ENCODE results near the gene PRKN.

PRKN gene

DNA sequence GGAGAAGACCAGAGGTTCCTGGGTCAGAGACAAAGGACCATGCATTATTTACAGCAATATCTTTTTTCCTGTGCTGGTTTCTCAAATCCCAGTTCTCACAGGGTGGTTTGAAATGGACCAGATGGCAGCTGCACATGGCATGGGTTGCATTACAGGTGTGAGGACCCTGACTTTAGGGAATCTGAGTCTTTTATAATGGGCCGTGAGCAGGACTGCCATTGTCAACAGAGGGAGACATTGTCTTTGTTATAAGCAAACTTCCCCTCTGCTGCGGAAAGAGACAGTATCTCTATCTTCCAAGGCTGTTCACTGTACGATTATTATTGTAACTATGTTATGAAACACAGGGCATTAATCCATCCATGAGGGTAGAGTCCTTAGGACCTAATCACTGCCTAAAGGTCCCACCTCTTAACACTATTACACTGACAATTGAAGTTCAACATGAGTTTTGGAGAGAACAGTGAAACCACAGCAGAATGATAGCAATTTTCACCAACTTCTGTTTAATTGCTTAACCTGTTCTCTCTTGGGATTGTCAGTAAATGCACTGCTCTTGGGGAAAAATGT lies 1297.6 kb downstream of the PRKN start:
- Histone ChIP-seq H3K4me3 (ENCODE audit: low read length) (no peak overlapping the region), H3K27me3 (ENCODE audit: insufficient read depth, low read length) (no peaks in the 10 kb centered on the region), H3K27ac (ENCODE audit: low read length) (no peak overlapping the region), H3K9ac (ENCODE audit: low read depth, low read length) (no peak overlapping the region), H3K36me3 (ENCODE audit: insufficient read depth, low read depth, low read length) (no peaks in the 10 kb centered on the region), H3K9me3 (ENCODE audit: insufficient read depth, low read depth, low read length) (peaks cover 12% of the 10 kb centered on the region), H3K4me1 (ENCODE audit: insufficient read depth, low read length) (no peaks in the 10 kb centered on the region)

- Histone ChIP-seq H3K36me3 (ENCODE audit: insufficient read depth, low read depth, low read length) (no peaks in the 10 kb centered on the region), H3K4me3 (ENCODE audit: low read length) (no peak overlapping the region), H3K27me3 (ENCODE audit: insufficient read depth, low read length) (no peaks in the 10 kb centered on the region), H3K9ac (ENCODE audit: low read depth, low read length) (no peak overlapping the region), H3K9me3 (ENCODE audit: insufficient read depth, low read depth, low read length) (peaks cover 5% of the 10 kb centered on the region; the same call in 1 of the 2 replicates), H3K27ac (ENCODE audit: low read length) (no peak overlapping the region), H3K4me1 (ENCODE audit: insufficient read depth, low read length) (no peaks in the 10 kb centered on the region)
Observed at GRCh38 chr6:161424421-161424820, 1303.1 kb downstream of the PRKN start.

DNA sequence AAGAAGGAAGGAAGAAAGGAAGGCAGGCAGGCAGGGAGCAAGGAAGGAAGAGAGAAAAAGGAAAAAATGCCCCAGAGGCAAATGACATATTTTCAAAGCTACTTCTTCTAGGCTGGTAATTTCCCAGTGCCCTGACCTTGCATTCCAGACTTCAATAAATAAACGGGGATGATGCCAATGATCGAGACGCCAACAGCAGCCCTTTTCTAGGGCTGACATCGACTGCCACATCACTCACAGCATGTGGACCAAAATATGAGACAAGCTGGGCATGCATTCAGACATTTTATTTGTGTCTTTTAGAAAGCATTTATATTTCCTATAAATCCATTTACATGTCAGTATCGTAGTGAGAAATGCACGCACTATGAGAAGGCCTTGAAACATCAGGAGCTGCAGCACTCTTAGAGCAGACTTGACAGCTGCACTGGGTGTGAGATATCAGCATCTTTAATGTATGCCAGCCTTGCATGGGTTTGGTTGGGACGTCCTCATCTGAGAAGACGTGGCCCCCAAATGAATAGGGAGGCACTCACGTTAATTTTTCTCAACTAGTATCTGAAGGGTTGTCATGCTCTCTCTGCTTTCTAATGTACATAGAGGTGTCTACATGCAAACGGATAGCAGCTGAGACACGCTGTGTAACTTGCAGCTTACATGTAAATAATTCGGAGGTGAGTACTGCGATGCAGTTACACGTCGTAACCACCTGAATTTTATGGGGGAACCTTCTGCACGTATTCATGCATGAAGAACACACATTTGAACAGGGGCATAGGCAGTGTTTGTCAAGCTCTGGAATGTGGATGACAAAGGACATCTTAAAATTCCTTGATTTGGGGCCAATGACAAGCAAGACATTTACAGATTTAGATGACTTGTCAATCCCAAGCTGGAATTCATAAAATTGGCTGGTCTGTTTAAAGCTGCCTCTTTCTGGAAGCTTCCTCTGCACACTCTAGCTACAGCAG lies 1304.6 kb downstream of the PRKN start:
- no peak overlapping the region for H3K4me3 ChIP-seq (ENCODE audit: low read length)
- no peaks in the 10 kb centered on the region for H3K9me3 ChIP-seq (ENCODE audit: insufficient read depth, low read depth, low read length)
- no peaks in the 10 kb centered on the region for H3K4me1 ChIP-seq (ENCODE audit: insufficient read depth, low read length)
- H3K9ac ChIP-seq (ENCODE audit: low read depth, low read length), result no peak overlapping the region
- no peak overlapping the region for H3K27ac ChIP-seq (ENCODE audit: low read length)
- no peaks in the 10 kb centered on the region for H3K27me3 ChIP-seq (ENCODE audit: insufficient read depth, low read length)
- H3K36me3 ChIP-seq (ENCODE audit: insufficient read depth, low read depth, low read length), result no peaks in the 10 kb centered on the region

DNA sequence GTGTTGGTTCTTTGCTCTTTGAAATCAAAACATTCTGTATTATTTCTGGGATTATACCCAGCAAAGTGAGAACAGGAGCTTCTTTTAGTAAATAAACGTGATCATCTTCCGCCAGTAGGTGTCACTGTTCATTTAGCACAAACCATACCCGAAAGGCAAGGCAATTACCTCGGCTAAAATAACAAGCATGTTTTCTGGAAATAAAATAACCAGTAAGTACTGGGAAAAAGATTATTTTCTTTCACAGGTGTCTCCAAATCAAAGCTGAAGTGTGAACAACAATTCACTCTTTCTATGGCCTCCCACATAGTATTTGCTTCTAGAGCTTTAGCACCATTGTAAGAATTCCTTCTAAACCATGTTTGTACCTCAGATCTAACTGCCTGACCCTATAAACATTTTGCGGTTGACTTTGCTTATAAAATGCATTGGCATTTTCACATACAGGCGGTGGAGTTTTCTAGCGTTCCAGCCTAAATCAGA lies 1309.1 kb downstream of the PRKN start:
- no peak overlapping the region for H3K4me3 ChIP-seq (ENCODE audit: low read length)
- H3K36me3 ChIP-seq (ENCODE audit: insufficient read depth, low read depth, low read length), result no peaks in the 10 kb centered on the region
- H3K9ac ChIP-seq (ENCODE audit: low read depth, low read length), result no peak overlapping the region
- no peak overlapping the region for H3K27ac ChIP-seq (ENCODE audit: low read length)
- no peaks in the 10 kb centered on the region for H3K27me3 ChIP-seq (ENCODE audit: insufficient read depth, low read length)
- 0 out of 2 replicates have a peak, but pooled peaks cover 7% of the 10 kb centered on the region for H3K4me1 ChIP-seq (ENCODE audit: insufficient read depth, low read length)
- no peaks in the 10 kb centered on the region for H3K9me3 ChIP-seq (ENCODE audit: insufficient read depth, low read depth, low read length)

DNA sequence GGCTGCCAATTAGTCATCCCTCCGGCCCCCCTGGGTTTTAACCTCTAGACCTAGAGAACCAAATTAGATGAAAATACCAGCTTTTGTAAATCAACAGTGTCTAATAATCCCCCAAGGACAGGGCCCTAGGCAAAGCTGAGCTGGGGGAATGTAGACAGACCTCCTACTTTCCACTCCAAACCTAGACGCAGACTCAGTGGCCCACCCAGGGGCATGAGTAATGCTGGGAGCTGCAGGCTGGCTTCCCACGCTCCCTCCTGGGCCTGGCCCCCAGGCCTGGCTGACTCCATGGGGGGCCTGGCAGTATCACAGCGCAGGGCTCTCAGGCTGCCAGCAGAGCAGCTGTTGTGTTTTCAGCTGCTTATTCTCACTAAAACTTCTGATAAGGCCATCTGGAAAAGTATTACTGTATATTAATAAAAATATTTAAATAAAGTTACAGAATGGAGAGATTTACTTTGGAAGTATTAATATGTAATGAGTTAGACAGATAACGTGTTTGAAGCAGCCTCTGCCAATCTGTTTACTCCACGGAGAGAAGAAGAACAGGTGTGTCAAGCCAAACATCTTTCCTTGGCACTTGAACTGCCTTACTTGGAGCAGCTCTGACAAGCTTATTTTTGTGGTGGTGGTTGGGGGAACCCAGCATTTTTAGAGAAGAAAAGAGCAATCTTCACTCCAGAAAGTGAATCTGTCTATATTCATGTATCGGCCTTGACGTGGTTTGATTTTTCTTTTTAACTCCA lies 1309.7 kb downstream of the PRKN start:
- Histone ChIP-seq H3K9me3 (ENCODE audit: insufficient read depth, low read depth, low read length) (no peaks in the 10 kb centered on the region), H3K9ac (ENCODE audit: low read depth, low read length) (no peak overlapping the region), H3K4me3 (ENCODE audit: low read length) (no peak overlapping the region), H3K27me3 (ENCODE audit: insufficient read depth, low read length) (no peaks in the 10 kb centered on the region), H3K27ac (ENCODE audit: low read length) (no peak overlapping the region), H3K4me1 (ENCODE audit: insufficient read depth, low read length) (0 out of 2 replicates have a peak, but pooled peaks cover 7% of the 10 kb centered on the region), H3K36me3 (ENCODE audit: insufficient read depth, low read depth, low read length) (no peaks in the 10 kb centered on the region)

DNA sequence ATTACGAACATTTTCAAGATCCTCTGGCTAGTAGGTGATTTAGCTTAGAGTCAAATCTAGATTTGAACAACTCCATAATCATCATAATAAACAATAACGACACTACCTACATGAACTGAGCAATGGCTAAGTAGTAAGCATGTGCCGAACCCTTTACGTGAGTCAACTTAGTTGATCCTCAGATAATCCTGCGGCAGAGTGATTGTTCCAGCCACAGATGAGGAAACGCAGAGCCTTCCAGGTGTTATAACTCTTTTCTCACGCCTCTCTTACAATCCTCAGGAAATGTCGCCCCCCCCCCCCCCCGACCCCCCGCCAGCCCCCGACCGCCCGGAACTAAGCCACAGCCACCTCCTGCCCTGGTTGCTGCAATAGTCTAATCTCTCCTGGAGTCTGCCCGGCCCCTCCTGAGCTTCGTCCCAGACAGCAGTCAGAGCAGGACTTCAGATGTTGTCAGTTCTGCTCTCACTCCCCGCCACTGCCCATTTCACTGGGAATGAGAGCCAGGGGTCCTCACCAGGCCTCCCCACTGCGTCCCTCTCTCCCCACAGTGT lies 1312.2 kb downstream of the PRKN start:
- Histone ChIP-seq H3K36me3 (ENCODE audit: insufficient read depth, low read depth, low read length) (no peaks in the 10 kb centered on the region), H3K9ac (ENCODE audit: low read depth, low read length) (no peak overlapping the region), H3K4me1 (ENCODE audit: insufficient read depth, low read length) (0 out of 2 replicates have a peak, but pooled peaks cover 7% of the 10 kb centered on the region), H3K27me3 (ENCODE audit: insufficient read depth, low read length) (no peaks in the 10 kb centered on the region), H3K27ac (ENCODE audit: low read length) (no peak overlapping the region), H3K4me3 (ENCODE audit: low read length) (no peak overlapping the region), H3K9me3 (ENCODE audit: insufficient read depth, low read depth, low read length) (no peaks in the 10 kb centered on the region)

- Histone ChIP-seq H3K9ac (ENCODE audit: low read depth, low read length) (no peak overlapping the region), H3K27ac (ENCODE audit: low read length) (no peak overlapping the region), H3K9me3 (ENCODE audit: insufficient read depth, low read depth, low read length) (no peaks in the 10 kb centered on the region), H3K4me3 (ENCODE audit: low read length) (no peak overlapping the region), H3K27me3 (ENCODE audit: insufficient read depth, low read length) (no peaks in the 10 kb centered on the region), H3K36me3 (ENCODE audit: insufficient read depth, low read depth, low read length) (no peaks in the 10 kb centered on the region), H3K4me1 (ENCODE audit: insufficient read depth, low read length) (0 out of 2 replicates have a peak, but pooled peaks cover 7% of the 10 kb centered on the region)
Observed at GRCh38 chr6:161414707-161415106, 1312.9 kb downstream of the PRKN start.

DNA sequence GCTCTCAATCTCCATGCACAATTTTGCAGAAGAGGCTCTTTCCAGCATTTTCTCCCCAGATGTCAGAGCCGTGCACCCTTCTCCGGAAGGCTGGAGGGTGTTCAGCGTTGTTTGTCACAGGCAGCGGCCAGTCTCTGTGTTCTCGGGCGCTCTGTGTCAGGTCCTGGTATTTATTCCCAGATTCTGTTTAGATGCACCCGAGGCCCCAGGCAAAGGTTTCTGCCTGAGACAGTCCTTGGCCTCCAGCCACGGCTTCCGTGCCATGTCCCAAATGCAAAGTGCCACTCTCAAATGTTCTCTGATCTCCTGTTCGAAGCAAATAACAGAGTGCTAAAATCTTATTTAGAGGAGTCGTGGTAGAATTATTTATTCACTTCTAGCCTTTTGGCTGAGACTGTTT lies 1313.4 kb downstream of the PRKN start:
- Histone ChIP-seq H3K27ac (ENCODE audit: low read length) (no peak overlapping the region), H3K9me3 (ENCODE audit: insufficient read depth, low read depth, low read length) (no peaks in the 10 kb centered on the region), H3K27me3 (ENCODE audit: insufficient read depth, low read length) (no peaks in the 10 kb centered on the region), H3K4me1 (ENCODE audit: insufficient read depth, low read length) (0 out of 2 replicates have a peak, but pooled peaks cover 7% of the 10 kb centered on the region), H3K9ac (ENCODE audit: low read depth, low read length) (no peak overlapping the region), H3K36me3 (ENCODE audit: insufficient read depth, low read depth, low read length) (no peaks in the 10 kb centered on the region), H3K4me3 (ENCODE audit: low read length) (no peak overlapping the region)

- no peak overlapping the region for H3K9ac ChIP-seq (ENCODE audit: low read depth, low read length)
- no peaks in the 10 kb centered on the region for H3K36me3 ChIP-seq (ENCODE audit: insufficient read depth, low read depth, low read length)
- 0 out of 2 replicates have a peak, but pooled peaks cover 7% of the 10 kb centered on the region for H3K4me1 ChIP-seq (ENCODE audit: insufficient read depth, low read length)
- no peak overlapping the region for H3K27ac ChIP-seq (ENCODE audit: low read length)
- no peaks in the 10 kb centered on the region for H3K9me3 ChIP-seq (ENCODE audit: insufficient read depth, low read depth, low read length)
- H3K27me3 ChIP-seq (ENCODE audit: insufficient read depth, low read length), result no peaks in the 10 kb centered on the region
- no peak overlapping the region for H3K4me3 ChIP-seq (ENCODE audit: low read length)
Observed at GRCh38 chr6:161413355-161413771, 1314.2 kb downstream of the PRKN start.

DNA sequence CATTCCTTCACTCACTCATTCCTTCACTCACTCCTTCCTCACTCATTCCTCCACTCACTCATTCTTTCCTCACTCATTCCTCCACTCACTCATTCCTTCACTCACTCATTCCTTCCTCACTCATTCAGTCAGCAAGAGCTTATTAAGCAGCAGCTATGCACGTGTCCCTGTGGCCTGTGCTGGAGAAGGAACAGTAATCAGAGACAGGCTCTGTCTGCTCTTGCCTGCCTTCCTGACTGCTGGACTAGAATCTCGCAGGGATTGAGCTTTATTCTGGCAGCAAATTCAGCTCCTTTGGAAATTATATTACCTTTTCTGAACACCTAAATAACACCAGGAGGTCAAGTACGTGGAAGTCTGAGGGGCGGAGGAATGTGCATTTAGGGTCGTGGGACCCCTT lies 1314.8 kb downstream of the PRKN start:
- 0 out of 2 replicates have a peak, but pooled peaks cover 7% of the 10 kb centered on the region for H3K4me1 ChIP-seq (ENCODE audit: insufficient read depth, low read length)
- H3K4me3 ChIP-seq (ENCODE audit: low read length), result no peak overlapping the region
- no peaks in the 10 kb centered on the region for H3K27me3 ChIP-seq (ENCODE audit: insufficient read depth, low read length)
- H3K9ac ChIP-seq (ENCODE audit: low read depth, low read length), result no peak overlapping the region
- no peaks in the 10 kb centered on the region for H3K9me3 ChIP-seq (ENCODE audit: insufficient read depth, low read depth, low read length)
- H3K27ac ChIP-seq (ENCODE audit: low read length), result no peak overlapping the region
- H3K36me3 ChIP-seq (ENCODE audit: insufficient read depth, low read depth, low read length), result no peaks in the 10 kb centered on the region

DNA sequence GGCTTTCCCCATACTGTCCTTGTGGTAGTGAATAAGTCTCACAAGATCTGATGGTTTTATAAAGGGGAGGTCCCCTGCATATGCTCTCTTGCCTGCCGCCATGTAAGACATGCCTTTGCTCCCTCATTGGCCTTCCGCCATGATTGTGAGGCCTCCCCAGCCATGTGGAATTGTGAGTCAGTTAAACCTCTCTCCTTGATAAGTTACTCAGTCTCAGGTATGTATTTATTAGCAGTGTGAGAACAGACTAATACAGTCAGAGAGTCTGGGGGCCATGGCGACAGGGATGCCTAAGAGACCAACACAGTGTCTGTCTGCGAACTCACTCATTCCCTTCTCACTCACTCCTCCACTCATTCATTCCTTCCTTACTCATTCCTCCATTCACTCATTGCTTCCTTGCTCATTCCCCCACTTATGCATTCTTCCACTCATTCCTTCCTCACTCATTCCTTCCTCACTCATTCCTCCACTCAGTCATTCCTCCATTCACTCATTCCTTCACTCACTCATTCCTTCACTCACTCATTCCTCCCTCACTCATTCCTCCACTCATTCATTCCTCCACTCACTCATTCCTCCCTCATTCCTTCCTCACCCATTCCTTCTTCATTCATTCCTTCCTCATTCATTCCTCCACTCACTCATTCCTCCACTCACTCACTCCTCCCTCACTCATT lies 1316.2 kb downstream of the PRKN start:
- Histone ChIP-seq H3K4me3 (ENCODE audit: low read length) (no peak overlapping the region), H3K9me3 (ENCODE audit: insufficient read depth, low read depth, low read length) (no peaks in the 10 kb centered on the region), H3K36me3 (ENCODE audit: insufficient read depth, low read depth, low read length) (no peaks in the 10 kb centered on the region), H3K4me1 (ENCODE audit: insufficient read depth, low read length) (peaks cover 7% of the 10 kb centered on the region; the same call in 1 of the 2 replicates), H3K27me3 (ENCODE audit: insufficient read depth, low read length) (no peaks in the 10 kb centered on the region), H3K27ac (ENCODE audit: low read length) (no peak overlapping the region), H3K9ac (ENCODE audit: low read depth, low read length) (no peak overlapping the region)

All from iPS-20b (cell line).